Neuronal stem cell (in vitro differentiated cells): ENCODE data around the gene MB.

Source experiments
- DNase-seq: peaks from one replicate; pipeline ENCODE4 v3.0.0-alpha.2; 2013; ENCODE audit warnings: low spot score
- H2AFZ ChIP-seq: one replicate; pipeline ENCODE4 v1.6.1; 2013; ENCODE audit warnings: mild to moderate bottlenecking, low read length, inconsistent platforms
- H2AK5ac ChIP-seq: 2 replicates; pipeline ENCODE4 v1.6.1; 2013; ENCODE audit warnings: low read depth, mild to moderate bottlenecking, inconsistent platforms, low read length, moderate library complexity, mixed read lengths
- H2BK120ac ChIP-seq: 2 replicates; pipeline ENCODE4 v1.6.1; 2013; ENCODE audit warnings: low read depth, mild to moderate bottlenecking, inconsistent platforms, low read length, moderate library complexity, mixed read lengths
- H2BK12ac ChIP-seq: one replicate; pipeline ENCODE4 v1.6.1; 2013; ENCODE audit warnings: low read length, inconsistent platforms
- H2BK15ac ChIP-seq: 2 replicates; pipeline ENCODE4 v1.6.1; 2013; ENCODE audit warnings: mild to moderate bottlenecking, low read length, inconsistent platforms, mixed read lengths
- H2BK5ac ChIP-seq: one replicate; pipeline ENCODE4 v1.6.1; 2013; ENCODE audit warnings: inconsistent platforms, mild to moderate bottlenecking, low read length, moderate library complexity
- H3K14ac ChIP-seq: one replicate; pipeline ENCODE4 v1.6.1; 2013; ENCODE audit warnings: low read length, inconsistent platforms
- H3K18ac ChIP-seq: 2 replicates; pipeline ENCODE4 v1.6.1; 2013; ENCODE audit warnings: low read length, inconsistent platforms
- H3K23ac ChIP-seq: 2 replicates; pipeline ENCODE4 v1.6.1; 2013; ENCODE audit warnings: low read depth, mild to moderate bottlenecking, mixed read lengths, low read length, inconsistent platforms; ENCODE audit not compliant: poor library complexity
- H3K27ac ChIP-seq: replicated peaks from 3 replicates; pipeline ENCODE4 v1.5.1; 2013; ENCODE audit warnings: low read length, inconsistent platforms
- H3K27me3 ChIP-seq, 3 experiments: 2 replicates each; pipeline ENCODE4 v1.6.1; 2013; ENCODE audit warnings: low read length in 3 of 3, mild to moderate bottlenecking in 2 of 3, inconsistent platforms in 1 of 3, low read depth in 1 of 3, mixed read lengths in 1 of 3, moderate library complexity in 1 of 3; ENCODE audit not compliant: control insufficient read depth in 3 of 3, insufficient read depth in 3 of 3
- H3K36me3 ChIP-seq, 2 donors: replicated peaks in 1 of 2; 2 replicates each; pipeline ENCODE4 v1.6.1; 2013; ENCODE audit warnings: low read length in 2 of 2; ENCODE audit not compliant: control insufficient read depth in 2 of 2, insufficient read depth in 2 of 2
- H3K4ac ChIP-seq: 2 replicates; pipeline ENCODE4 v1.6.1; 2013; ENCODE audit warnings: inconsistent platforms, mild to moderate bottlenecking, low read length, moderate library complexity
- H3K4me1 ChIP-seq, 2 donors: 1 replicate in 1 of 2; 2 replicates in 1 of 2; pipeline ENCODE4 v1.6.1; 2013; ENCODE audit warnings: low read length in 2 of 2, low read depth in 1 of 2; ENCODE audit not compliant: control insufficient read depth in 2 of 2, insufficient read depth in 1 of 2
- H3K4me2 ChIP-seq: one replicate; pipeline ENCODE4 v1.6.1; 2013; ENCODE audit warnings: mild to moderate bottlenecking, low read length, inconsistent platforms; ENCODE audit not compliant: insufficient read depth, poor library complexity, severe bottlenecking
- H3K4me3 ChIP-seq, 2 donors: 2 replicates each; pipeline ENCODE4 v1.5.1; 2013; ENCODE audit warnings: low read length in 2 of 2, mild to moderate bottlenecking in 2 of 2, inconsistent platforms in 1 of 2, moderate library complexity in 1 of 2
- H3K79me1 ChIP-seq: one replicate; pipeline ENCODE4 v1.6.1; 2013; ENCODE audit warnings: low read depth, mild to moderate bottlenecking, inconsistent platforms, low read length, moderate library complexity
- H3K9ac ChIP-seq: one replicate; pipeline ENCODE4 v1.6.1; 2013; ENCODE audit warnings: mild to moderate bottlenecking, low read depth, low read length, inconsistent platforms; ENCODE audit not compliant: poor library complexity
- H3K9me3 ChIP-seq, 2 donors: replicated peaks in 1 of 2; 2 replicates each; pipeline versions ENCODE3 to v1.6.1; 2013; ENCODE audit warnings: low read length in 2 of 2, mild to moderate bottlenecking in 2 of 2, inconsistent platforms in 1 of 2, low read depth in 1 of 2, mixed read lengths in 1 of 2, moderate library complexity in 1 of 2; ENCODE audit not compliant: control insufficient read depth in 2 of 2, insufficient read depth in 1 of 2
- H4K8ac ChIP-seq: one replicate; pipeline ENCODE4 v1.6.1; 2013; ENCODE audit warnings: low read depth, mild to moderate bottlenecking, inconsistent platforms, low read length, moderate library complexity
- H4K91ac ChIP-seq: one replicate; pipeline ENCODE4 v1.6.1; 2013; ENCODE audit warnings: low read length, low read depth, mild to moderate bottlenecking, inconsistent platforms; ENCODE audit not compliant: poor library complexity
- WGBS, 2 donors: extraction: QIAGEN DNeasy Blood & Tissue Kit; methylation state at CpG; one replicate each; pipeline ENCODE4 v1.1.7; 2013; ENCODE audit warnings: missing lambda C conversion rate in 2 of 2, mixed read lengths in 1 of 2; ENCODE audit not compliant: insufficient read length in 2 of 2, insufficient replicate concordance in 1 of 2; ENCODE audit errors: extremely low coverage in 2 of 2; 5-methylcytosine and 5-hydroxymethylcytosine counted together

The MB gene

DNA sequence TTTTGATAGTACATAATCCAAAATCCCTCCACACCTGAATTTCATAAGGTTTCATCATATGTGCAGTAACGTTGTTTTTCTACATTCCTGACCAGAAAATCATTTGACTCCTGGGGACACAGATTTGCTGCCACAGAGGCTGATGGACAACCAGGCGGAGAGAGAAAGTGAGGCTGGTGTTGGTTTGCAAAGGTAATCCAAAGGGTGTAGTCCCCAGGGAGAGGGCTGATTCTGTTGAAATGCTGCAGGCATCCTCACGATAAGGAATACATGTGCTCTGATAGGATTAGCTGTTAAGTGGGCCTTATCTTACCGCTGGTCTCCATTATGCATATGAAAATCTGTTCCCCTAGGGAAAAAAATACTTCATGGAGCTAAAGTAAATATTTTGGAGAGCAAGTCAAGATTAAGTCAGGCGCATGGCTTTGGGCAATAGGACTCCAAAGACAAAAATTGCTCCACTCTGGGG lies 39.2 kb upstream of the MB start:
- H3K18ac ChIP-seq, result no peak overlapping the region
- no peaks in the 10 kb centered on the region for H3K9me3 ChIP-seq
- no peak for DNase-seq
- no peak overlapping the region for H3K4me3 ChIP-seq
- H2AK5ac ChIP-seq, result no peak overlapping the region
- H2AFZ ChIP-seq, result no peak overlapping the region
- H4K8ac ChIP-seq, result no peak overlapping the region
- no peak overlapping the region for H3K4ac ChIP-seq
- peaks cover 0 to 2% of the 10 kb centered on the region in 2 donors for H3K36me3 ChIP-seq
- H2BK12ac ChIP-seq, result no peak overlapping the region
- no peak overlapping the region for H3K23ac ChIP-seq
- H3K79me1 ChIP-seq, result no peaks in the 10 kb centered on the region
- no peak overlapping the region for H3K4me2 ChIP-seq
- no peak overlapping the region for H4K91ac ChIP-seq
- H2BK120ac ChIP-seq, result no peak overlapping the region
- H2BK15ac ChIP-seq, result no peak overlapping the region
- H3K14ac ChIP-seq, result no peak overlapping the region
- H2BK5ac ChIP-seq, result no peak overlapping the region
- no peaks in the 10 kb centered on the region for H3K27me3 ChIP-seq
- no CpG with 5 or more reads among the region's 5 CpGs for WGBS, 2 donors
- no peaks in the 10 kb centered on the region for H3K4me1 ChIP-seq
- no peak overlapping the region for H3K27ac ChIP-seq
- no peak overlapping the region for H3K9ac ChIP-seq

GRCh38 chr22:35653824-35654223 lies 36.7 kb upstream of the MB start:
- H3K4me1 ChIP-seq, result peaks cover 0 to 1% of the 10 kb centered on the region in 2 donors
- no peak overlapping the region for H3K18ac ChIP-seq
- H2BK15ac ChIP-seq, result no peak overlapping the region
- no peak overlapping the region for H2BK12ac ChIP-seq
- DNase-seq, result no peak
- peaks cover 0 to 2% of the 10 kb centered on the region in 2 donors for H3K36me3 ChIP-seq
- no peak overlapping the region for H2AFZ ChIP-seq
- no CpG with 5 or more reads among the region's 1 CpG for WGBS, 2 donors
- H3K79me1 ChIP-seq, result no peaks in the 10 kb centered on the region
- H3K27ac ChIP-seq, result no peak overlapping the region
- no peak overlapping the region for H3K9ac ChIP-seq
- no peaks in the 10 kb centered on the region for H3K9me3 ChIP-seq
- no peak overlapping the region for H2BK5ac ChIP-seq
- H4K8ac ChIP-seq, result no peak overlapping the region
- H4K91ac ChIP-seq, result no peak overlapping the region
- no peak overlapping the region for H3K4ac ChIP-seq
- no peak overlapping the region for H3K4me3 ChIP-seq
- H3K27me3 ChIP-seq, result no peaks in the 10 kb centered on the region
- no peak overlapping the region for H2AK5ac ChIP-seq
- no peak overlapping the region for H3K4me2 ChIP-seq
- H3K23ac ChIP-seq, result no peak overlapping the region
- no peak overlapping the region for H2BK120ac ChIP-seq
- no peak overlapping the region for H3K14ac ChIP-seq

DNA sequence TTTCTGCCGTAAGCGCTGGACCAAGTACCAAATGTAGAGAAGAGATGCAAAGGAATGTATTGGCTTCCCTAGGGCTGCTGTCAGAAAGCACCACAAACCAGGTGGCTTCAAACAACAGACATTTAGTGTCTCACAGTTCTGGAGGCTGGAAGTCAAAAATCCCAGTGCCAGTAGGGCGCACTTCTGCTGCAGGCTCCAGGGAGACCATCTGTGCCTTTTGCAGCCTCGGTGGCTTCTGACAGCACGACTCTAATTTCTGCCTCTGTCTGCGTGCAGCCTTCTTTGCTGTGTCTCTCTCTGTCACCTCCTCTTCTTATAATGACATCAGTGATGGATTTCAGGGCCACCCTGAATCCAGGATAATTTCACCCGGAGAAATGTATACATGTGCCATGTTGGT lies 34.0 kb upstream of the MB start:
- no CpG with 5 or more reads among the region's 7 CpGs for WGBS, 2 donors
- Histone ChIP-seq H2BK12ac (no peak overlapping the region), H3K9me3 (no peaks in the 10 kb centered on the region), H3K18ac (peak overlapping the region; percentile 19), H2BK120ac (no peak overlapping the region), H3K79me1 (no peaks in the 10 kb centered on the region), H2AK5ac (no peak overlapping the region), H4K91ac (no peak overlapping the region), H2BK5ac (no peak overlapping the region), H2AFZ (no peak overlapping the region), H3K23ac (no peak overlapping the region), H3K4ac (no peak overlapping the region), H3K14ac (no peak overlapping the region), H3K4me1 (peaks cover 0 to 8% of the 10 kb centered on the region in 2 donors), H3K27me3 (no peaks in the 10 kb centered on the region), H3K36me3 (no peaks in the 10 kb centered on the region), H3K4me3 (no peak overlapping the region), H2BK15ac (no peak overlapping the region), H4K8ac (no peak overlapping the region), H3K27ac (no peak overlapping the region), H3K9ac (no peak overlapping the region), H3K4me2 (no peak overlapping the region)
- no peak for DNase-seq

DNA sequence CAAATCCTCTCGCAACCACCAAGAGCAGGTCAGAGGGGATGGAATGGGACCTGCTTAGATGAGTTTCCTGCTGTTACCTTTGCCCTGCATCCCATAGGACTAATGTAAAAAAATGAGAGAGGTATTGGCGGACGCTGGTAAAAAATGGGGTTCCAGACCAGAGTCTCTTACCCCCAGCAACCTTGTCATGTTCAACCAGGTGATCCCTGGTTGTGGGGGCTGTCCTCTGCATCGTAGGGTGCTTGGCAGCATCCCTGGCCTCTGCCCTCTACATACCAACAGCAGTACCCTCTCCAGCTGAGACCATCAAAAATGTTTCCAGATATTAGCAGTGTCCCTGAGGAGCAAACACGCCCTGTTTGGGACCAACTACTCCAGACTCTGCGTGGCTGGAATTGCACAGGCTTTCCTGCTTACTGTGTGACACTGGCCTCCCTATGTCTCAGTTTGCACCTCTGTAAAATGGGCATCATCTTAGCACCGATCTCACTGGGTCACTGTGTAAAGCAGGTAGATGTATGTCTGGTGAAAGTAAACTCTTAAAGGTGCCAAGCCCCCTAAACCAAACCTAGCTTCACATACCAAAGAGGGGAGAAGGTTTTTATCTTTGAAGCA lies 32.6 kb upstream of the MB start:
- H3K27ac ChIP-seq, result no peak overlapping the region
- H2BK120ac ChIP-seq, result no peak overlapping the region
- no peak overlapping the region for H3K4me2 ChIP-seq
- no peaks in the 10 kb centered on the region for H3K9me3 ChIP-seq
- H3K18ac ChIP-seq, result no peak overlapping the region
- no peak overlapping the region for H3K4ac ChIP-seq
- H2BK12ac ChIP-seq, result no peak overlapping the region
- peaks cover 0 to 8% of the 10 kb centered on the region in 2 donors for H3K4me1 ChIP-seq
- H3K14ac ChIP-seq, result no peak overlapping the region
- no CpG with 5 or more reads among the region's 7 CpGs for WGBS, 2 donors
- H2AK5ac ChIP-seq, result no peak overlapping the region
- H4K91ac ChIP-seq, result no peak overlapping the region
- H3K9ac ChIP-seq, result no peak overlapping the region
- no peak overlapping the region for H2BK15ac ChIP-seq
- H3K23ac ChIP-seq, result no peak overlapping the region
- H2AFZ ChIP-seq, result no peak overlapping the region
- H3K36me3 ChIP-seq, result no peaks in the 10 kb centered on the region
- H2BK5ac ChIP-seq, result no peak overlapping the region
- no peaks in the 10 kb centered on the region for H3K79me1 ChIP-seq
- no peak overlapping the region for H3K4me3 ChIP-seq
- H3K27me3 ChIP-seq, result no peaks in the 10 kb centered on the region
- no peak overlapping the region for H4K8ac ChIP-seq
- DNase-seq, result no peak
